Stimulated activated CD8-positive, alpha-beta memory T cell treated with anti-CD3 and anti-CD28 coated beads, Interleukin-7, amount 100 ng/mL, for 48 hours (primary cell): Measurements from ENCODE around the gene SORCS2.
A peak's percentile ranks its signal among the peaks of the same experiment; 100 is the strongest.

Experiments
- DNase-seq, 2 donors: peaks; one replicate each; pipeline ENCODE4 v3.0.0-alpha.2; 2020; ENCODE audit warnings: low read depth in 1 of 2; ENCODE audit errors: extremely low read depth in 1 of 2

The SORCS2 gene

DNA sequence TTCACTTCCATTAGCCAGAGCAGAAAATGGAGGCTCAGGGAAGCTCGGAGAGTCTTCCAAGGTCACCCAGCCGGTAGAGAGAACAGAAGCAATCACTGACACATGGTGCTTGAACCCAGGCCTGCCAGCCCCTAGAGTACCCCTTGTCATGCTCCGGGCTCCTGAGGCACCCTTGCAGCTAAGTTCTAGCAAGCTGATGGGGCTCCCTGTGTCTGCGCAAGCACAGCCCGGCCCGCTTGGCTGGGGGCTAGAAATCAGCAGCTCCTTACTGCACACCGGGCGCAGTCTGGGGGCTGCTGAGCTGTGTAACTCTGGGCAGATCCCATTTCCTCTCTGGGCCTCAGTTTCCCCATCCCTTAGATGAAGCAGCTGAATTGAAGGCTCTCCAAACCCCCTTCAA, 344.5 kb downstream of the SORCS2 start:
- DNase-seq = no peak

GRCh38 chr4:7537853-7538400, 345.6 kb downstream of the SORCS2 start:
- no peak for DNase-seq

DNA sequence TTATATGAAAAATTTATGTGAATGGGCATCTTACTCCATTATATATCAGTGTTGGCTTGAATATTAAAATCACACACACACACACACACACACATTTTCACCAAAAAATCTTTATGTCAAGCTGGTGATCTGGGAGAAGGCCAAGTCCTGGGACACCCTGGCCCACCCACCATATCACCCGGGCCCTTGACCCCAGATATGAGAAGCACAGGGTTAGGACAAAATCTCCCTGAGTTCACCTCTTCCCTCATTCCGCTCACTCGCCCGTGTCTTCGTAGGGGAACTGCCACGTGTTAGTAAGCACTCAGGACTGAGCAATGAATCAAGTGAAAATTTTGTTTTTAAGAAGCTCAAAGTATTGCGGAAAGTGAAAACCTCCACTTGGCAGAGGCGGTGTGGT, 346.2 kb downstream of the SORCS2 start:
- no peak for DNase-seq

DNA sequence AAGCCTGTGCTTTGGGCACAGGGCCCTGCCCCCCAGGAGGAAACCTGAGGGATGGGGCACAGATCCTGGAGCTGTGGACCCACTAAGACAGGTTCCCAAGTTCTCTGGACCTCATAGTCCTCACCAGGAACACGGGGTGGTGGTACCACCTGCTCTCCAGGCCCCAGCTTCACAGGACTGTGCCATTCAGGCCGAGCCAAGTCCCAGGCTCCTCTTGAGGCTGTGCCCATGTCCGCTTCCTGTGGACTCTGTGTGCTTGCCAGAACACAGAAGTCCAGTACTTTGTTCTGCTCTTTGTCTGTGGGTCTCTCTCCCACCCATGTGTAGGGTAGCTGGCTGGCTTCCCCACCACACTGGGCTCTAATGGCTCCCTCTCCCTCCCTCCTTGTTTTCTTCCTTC, 346.8 kb downstream of the SORCS2 start:
- no peak for DNase-seq

DNA sequence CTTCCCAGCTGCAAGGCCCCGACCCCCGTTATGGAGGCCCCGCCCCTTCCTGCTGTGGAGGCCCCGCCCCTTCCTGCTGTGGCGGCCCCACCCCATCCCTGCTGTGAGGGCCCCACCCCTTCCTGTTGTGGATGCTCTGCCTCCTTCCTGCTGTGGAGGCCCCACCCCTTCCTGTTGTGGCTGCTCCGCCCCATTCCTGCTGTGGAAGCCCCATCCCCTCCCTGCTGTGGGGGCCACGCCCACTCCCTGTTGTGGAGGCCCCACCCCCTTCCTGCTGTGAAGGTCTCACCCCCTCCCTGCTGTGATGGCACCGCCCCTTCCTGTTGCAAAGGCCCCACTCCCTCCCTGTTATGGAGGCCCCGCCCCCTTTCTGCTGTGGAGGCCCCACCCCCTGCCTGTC, 347.3 kb downstream of the SORCS2 start:
- peak; percentile 7 to 36 for DNase-seq

DNA sequence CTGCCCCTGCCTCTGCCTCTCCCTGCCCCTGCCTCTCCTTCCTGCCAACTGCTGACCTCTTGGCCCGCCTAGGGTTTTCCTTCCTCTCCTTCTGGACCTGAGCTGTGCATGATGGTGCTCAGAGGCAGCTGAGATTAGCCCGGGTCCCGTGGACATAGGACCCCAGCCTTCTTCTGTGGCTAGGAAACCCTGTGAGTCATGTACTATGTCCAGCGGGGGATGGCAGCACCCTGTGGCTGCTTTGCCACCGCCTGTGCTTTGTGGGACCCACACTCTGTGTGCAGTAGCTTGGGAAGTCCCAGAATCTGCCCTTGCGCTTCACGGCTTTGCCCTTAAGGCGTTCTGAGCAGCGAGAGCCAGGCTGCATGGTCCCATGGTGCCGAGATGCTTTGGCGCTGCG, 347.9 kb downstream of the SORCS2 start:
- no peak for DNase-seq

DNA sequence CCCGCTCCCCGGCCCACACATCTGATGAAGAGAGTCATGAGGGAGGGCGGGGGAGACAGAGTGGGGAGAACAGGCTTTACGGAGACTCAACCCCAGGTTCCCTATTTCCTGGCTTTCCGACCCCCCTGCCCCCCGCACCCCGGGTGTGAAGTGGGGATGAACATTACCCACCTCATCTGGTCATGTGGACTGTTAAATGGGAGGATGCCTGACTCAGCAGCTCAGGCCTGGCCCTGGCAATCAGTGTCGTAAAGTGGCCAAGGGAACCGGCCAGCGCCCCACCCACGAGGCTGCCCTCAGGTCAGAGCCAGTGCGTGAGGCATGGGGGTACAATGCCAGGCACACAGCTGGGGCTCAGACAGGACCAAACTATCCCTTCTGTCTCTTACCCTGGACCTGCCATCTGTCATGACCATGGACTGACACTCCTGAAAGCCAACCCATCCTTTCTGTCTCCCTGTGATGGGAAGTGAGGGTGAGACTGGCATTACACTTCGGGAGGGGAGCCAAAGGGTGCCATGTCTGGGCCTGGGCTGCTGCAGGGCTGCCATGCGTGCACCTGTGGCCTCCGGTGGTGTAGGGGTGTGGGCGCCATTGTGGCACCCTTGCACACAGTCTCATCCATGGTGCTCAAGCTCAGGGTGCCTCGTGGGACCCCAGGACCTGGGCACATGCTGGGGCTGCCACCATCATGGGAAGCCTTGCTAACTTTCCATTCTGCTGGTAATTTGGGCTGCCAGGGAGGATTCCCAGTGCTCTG, 348.5 kb downstream of the SORCS2 start:
- no peak for DNase-seq

GRCh38 chr4:7541414-7541810, 349.1 kb downstream of the SORCS2 start:
- DNase-seq = no peak

- no peak for DNase-seq
Observed at GRCh38 chr4:7542781-7543180, 350.4 kb downstream of the SORCS2 start.

GRCh38 chr4:7546152-7546808, 353.9 kb downstream of the SORCS2 start:
- no peak for DNase-seq

- DNase-seq = no peak
Observed at GRCh38 chr4:7546809-7547367, 354.6 kb downstream of the SORCS2 start.

- no peak for DNase-seq
Observed at GRCh38 chr4:7547368-7548040, 355.2 kb downstream of the SORCS2 start.

GRCh38 chr4:7549866-7550265, 357.5 kb downstream of the SORCS2 start:
- DNase-seq = no peak

DNA sequence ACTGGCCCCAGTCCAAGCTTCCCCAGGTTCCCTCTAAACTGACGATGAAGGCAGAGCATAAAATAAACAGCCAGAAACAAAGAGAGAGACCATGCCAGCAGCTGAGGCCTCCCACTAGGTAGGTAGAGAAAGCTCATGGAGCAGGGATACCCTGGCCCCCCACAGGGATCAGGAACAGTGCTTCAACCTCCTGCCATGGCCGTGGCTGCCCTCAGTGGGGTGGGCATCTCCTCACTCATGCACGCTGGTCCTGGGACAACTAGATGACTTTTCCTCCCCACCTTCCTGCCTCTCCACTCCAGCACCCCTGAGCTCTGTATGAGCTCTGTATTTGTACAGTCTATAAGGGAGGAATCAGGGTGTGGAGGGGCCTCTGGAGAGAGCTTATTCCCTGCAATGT, 360.1 kb downstream of the SORCS2 start:
- DNase-seq = no peak

- DNase-seq = no peak
Observed at GRCh38 chr4:7553280-7553679, 360.9 kb downstream of the SORCS2 start.

DNA sequence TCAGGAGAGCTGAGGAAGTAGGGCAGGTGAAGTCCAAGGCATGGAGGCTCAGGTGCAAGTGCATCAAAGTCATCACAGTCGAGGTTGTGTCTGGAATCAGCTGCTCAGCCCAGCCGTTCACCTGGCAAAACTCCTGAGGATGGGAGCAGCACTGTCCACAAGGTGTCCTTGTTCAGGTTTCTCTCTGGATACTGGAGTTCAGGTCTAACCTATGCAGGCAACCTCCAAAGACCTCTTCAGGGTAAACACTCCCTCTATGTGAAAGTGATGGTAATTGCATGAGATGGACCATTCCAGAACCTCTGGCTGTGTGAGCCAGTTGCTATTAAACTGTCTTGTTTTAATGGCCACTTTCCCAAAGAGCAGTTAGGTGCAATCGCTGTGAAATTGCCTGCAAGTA, 362.6 kb downstream of the SORCS2 start:
- no peak for DNase-seq

DNA sequence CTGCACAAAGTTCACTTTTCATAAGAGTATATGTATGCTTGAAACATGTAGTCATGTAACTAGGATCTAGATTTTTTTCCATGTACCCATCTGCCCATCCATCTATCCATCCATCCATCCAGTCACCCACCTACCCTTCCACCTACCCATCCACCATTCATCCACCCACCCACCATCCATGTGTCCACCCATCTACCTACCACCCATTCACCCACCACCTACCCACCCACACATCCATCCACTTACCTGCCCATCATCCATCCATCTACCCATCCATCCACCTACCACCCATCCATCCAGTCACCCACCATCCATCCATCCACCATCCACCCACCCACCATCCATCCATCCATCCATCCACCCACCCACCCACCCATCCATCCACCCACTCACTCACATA, 364.2 kb downstream of the SORCS2 start:
- DNase-seq = no peak

DNA sequence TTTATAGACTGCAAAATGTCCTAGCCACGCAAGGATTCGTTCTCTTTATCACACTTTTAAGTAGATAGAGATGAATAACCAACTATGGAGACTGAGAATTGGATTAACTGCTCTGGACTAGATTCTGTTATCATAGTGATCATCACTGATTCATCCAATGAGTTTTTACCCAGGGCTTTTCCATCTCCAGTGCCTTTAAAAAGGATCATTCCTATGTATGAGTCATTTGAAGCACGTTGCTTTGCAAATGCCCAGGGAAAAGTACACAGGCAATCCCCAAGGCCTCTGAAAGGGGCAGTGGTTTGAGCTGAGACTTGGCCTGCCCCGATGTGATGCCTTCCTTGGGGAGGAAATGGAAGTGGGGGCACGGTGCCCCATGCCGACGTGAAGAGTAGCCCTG, 365.1 kb downstream of the SORCS2 start:
- no peak for DNase-seq

DNA sequence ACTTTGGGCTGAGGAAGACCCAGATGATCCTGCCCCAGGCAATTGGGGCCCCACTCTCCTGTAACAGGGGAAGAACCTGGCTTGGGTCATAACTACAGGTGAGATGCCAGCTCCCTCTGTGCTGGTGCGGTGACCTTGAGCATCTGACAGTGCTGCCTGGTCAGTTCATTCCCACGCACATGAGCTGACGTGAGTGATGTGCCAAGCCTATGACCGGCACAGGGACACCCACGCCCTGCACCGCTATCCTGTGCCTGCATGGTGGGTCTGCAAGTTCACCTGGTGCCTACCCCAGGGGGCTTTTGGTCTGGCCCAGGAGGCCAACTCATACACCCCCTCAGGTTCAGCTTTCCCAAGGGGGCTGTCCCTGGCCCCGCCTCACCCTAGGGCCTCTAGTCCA, 366.1 kb downstream of the SORCS2 start:
- no peak for DNase-seq

DNA sequence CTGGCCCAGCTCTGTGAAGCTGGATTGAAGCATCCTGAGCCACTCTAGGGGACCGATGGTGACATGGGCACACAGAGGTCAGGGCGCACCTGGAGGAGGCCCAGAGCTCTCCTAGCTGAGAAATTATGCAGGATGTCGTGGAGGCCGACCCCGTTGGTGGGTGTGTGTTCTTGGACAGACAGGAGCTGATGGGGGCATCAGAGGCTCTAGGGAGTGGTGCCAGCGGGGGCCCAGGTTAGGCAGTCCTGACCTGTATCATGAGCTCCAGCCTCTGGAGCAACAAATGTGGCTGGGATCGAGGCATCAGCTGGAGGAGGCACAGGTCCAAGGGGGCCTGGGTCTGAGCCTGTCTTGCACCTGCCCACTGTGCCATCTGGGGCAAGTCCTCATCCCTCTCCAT, 367.0 kb downstream of the SORCS2 start:
- DNase-seq = no peak

DNA sequence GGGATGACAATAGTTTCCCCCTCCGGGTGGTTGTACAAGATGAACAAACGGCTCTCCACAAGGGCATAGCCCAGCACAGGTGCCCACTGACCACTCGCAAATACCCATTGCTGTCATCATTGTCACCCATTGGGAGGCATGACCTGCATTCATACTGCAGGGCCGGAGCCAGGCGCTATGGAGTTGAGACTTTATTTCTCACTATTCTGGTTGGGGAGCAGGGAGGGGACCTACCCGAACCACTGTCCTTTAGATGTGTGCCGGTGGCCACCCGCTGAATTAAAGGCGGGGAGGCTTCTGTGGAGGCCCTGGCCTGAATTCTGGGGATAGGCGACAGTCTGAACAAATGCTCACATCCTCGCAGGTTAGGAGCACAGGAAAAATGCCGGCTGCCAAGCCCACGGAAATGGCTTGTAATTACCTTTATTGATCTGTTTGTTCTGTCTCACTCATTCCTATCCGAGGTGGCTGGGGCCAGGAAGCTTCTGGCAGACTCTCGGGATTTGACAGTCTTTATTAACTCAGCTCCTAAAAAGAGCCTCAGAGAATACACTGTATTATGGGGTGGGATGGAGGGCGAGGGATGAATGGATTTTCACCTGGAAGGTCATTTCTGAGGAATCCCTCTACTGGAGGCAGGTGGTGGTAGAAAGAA, 367.5 kb downstream of the SORCS2 start:
- DNase-seq = no peak
